Measurements from ENCODE around the gene SMCR8.
"Not testable (repeated sequence)": the region's sequence is repeated elsewhere in the genome, so short reads cannot be mapped to it uniquely, and the experiment has no call there.

GRCh38 chr17:18338158-18338557 is 23.1 kb downstream of the SMCR8 start:
- TF ChIP-seq CTCF, POLR2A (IDR thresholded peaks at IDR 0.05): not testable (repeated sequence)

Measured in uterus (tissue), 2 donors.